ENCODE measurements around the gene EPYC.

The EPYC gene, protein sequence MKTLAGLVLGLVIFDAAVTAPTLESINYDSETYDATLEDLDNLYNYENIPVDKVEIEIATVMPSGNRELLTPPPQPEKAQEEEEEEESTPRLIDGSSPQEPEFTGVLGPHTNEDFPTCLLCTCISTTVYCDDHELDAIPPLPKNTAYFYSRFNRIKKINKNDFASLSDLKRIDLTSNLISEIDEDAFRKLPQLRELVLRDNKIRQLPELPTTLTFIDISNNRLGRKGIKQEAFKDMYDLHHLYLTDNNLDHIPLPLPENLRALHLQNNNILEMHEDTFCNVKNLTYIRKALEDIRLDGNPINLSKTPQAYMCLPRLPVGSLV

DNA sequence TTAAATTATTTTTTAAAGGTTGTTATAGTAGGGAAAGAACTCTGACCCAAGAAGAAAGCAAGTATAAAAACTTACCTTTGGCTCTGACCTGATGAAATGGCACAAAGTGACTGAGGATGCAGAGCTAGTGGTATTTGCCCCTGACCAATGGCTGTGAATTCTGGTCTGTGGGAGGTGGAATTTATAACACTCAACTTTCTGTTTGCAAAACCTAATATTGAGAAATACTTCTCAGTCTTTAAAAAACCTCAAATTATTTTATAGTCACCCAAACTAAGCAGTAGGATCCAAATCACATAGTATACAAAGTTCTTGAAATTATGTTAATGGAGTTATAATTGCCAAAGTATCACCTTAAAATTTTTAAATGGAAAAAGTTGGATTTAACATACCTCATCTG, at the start of gene EPYC:
Gene EPYC, minus strand, starts transcription at position 101 of the 400 bp plus-strand sequence. CDS start 2,407 bp downstream, outside the sequence.
- DNase-seq = no peak

DNA sequence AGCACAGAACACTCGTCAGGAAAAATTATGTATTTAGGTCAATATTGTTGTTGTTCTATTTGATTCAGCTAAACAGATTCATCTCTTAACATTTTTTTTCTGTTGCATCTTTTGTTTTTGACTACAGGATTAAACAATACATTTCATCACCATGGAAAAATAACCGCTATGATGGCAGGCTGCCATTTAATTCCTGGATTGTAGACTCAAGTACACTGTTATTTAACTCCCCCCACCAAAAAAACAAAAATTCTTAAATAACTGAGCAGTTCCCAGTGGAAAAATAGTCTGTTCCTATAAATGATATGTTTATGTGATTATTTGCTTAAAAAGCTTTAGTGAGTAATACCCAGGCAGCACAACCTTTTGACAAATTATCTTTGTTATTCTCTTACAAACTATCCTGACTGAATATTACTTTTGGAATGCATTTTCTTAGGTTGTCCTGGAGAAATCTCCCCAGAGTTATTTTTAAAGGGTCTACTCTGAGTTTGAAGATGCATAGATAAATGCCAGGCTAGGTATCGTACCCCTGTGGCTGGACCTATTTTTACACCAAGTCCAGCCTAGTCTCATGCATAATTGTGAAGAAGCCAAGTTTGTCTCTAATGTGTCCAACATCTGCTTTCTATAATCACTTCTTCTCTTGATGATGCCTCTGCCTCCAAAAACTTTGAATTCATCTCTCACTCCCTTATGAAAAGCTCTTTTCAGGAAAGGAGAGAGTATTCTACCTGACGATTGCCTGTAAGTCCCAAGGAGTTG, 49.4 kb upstream of the EPYC start:
- no peak for DNase-seq

DNA sequence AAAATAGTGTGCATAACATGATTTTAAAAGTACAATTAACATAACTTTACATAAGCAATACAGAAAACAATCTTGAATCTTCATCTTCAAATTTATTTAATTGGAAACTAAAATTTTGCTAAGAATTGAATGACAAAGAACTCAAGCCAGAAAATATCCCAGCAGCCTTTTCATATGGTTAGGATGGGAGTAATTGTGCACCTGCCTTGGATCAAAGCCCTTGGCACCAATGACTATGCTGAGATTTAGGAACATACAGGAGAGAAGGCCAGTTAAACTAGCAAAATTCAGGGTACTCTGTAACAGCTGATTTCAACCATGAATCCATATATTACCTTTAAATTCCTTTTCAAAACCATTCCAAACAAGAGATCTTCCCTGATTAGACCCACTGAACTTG, 47.3 kb upstream of the EPYC start:
- no peak for DNase-seq

DNA sequence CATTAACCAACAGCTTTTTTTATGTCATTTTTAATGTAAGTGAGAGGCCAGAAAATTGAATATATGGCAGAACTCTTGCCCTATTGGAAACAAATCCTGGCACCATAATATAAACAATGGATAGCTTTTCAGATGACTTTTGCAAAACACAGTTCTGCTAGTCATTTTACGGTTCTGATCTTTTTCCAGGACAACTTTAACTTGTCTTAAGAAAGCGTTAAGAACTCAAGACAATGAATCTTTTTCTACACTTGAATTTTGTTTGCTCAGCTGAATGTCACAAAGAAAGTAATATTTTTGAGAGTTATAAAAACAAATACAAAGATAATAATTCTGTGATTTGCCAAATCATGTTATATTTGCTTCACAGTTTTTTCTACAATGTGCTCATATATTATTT, 39.8 kb upstream of the EPYC start:
- no peak for DNase-seq

DNA sequence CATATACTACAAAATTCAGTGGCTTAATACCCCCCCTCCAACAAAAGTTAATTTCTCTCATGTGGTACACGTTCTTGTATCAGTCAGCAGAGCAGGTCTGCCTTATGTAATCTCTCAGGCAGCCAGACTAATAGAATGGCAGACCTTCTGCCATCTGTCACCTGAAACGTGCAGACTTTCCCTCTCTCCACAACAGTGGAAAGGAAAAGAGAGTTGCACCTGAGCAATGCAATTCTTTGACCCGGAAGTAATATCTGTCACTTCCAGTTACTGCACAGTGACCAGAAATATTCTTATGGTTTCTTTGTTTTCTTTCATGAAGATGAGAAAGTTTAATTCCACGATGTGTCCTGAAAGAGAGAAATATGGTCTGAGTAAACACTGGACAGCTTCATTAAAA, 38.6 kb upstream of the EPYC start:
- DNase-seq = no peak

DNA sequence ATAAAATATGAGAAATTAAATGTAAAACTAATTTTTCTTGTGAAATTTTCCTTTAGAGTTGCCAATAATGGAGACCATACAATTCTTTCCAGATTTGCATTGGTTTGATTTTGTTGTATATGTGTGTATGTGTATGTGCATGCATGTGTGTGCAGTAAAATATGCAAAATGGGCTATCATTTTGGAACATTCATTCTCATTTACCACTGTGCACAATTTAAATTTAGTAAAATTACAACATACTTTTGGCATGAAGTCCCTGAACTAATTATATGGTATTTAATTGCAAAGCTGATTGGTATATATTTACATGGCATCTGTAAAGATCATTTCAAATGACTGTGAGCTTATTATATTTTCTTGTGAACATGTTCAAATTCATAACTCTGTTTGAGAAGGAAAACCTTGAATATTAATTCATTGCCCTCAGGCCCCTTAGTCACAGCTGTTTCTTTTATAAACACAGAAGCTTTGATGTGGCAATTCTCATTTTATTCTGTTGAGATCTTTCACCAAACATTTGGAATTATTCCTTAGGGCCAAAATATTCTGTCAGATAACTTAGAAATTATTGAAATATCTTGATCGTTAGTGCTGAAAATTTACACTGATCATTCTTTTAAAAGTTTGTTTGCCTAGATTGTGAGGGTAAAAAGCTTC, 35.5 kb upstream of the EPYC start:
- no peak for DNase-seq

DNA sequence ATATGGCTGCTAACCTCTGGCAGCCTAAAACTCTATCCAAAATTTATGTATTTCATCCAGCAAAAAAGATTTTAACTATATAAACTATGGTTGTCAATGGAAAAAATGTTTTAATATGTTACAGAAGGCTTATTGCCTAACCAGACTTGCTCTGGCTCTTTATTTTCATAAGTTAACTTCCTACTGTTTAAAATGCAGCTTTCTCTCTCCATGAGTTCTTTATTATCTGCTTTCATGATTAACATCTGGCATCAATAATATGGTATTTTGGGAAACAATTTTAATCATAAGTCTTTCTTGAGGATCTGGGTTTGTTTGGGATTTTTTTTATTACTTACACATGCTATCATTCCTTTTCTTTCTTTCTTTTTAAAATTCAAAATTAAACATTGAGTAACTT, 32.5 kb upstream of the EPYC start:
- DNase-seq = no peak

DNA sequence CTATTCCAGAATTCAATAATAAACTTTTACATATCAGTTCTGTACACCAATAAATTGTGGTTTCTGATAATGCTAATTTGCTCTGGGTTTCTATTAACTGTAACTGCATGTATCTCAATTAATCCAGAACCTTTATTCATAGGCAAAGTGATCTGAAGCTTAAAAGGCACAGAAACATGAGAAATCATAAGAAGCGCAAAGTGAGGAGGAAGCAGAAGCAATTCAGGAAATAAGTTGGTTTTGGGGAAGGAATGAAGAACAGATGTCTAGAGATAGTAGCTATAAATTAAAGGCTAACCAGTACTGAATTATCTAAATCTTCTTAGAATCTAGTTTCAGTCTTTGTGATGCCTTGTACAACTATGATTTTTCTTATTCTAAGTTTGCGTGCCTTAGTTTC, 28.5 kb upstream of the EPYC start:
- DNase-seq = no peak

DNA sequence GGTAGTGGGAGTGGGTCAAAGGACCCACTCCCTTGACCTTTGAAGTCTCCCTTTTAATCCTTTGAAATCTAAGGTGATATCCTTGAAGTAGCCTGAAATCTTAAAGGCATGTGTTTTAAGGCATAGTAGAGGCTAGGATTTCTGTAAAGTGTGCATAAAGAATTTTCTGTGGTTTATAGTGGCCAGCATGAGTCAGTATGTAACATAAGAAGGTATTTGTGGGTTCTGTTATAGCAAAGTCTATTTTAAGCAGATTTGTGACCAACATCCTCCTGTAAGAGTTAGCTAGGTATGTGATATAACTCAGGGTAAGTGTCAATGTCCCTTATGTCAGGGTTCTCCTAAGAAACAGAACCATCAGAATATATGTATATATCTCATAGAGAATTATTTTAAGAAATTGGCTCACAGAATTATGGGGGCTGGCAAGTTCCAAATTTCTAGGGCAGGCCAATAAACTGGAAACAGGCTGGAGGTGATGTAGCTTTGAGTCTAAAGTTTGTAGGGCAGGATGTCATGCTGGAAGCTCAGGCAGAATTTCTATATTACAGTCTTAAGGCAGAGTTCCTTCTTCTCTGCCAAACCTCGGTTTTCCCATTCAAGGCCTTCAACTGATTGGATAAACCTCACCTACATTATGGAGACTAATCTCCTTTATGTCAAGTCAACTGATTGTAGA, 18.7 kb upstream of the EPYC start:
- DNase-seq = no peak

DNA sequence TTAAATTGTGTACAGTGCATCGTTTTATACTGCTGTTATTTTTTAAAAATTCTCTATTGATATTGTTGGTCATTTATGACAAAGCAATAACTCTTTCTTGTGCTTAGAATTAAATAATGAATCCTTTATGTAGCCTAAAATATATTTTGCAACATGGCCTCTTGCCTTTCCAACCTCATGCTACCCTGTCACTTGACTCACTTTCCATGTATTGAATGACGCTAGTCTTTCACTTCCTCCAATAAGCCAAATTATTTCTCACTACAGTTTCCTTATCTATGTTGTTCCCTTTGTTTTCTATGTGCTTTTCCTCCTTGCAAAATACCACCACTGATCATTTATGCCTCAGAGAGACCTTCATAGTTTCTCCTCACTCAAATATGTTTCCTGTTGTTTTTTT, 16.3 kb upstream of the EPYC start:
- no peak for DNase-seq

DNA sequence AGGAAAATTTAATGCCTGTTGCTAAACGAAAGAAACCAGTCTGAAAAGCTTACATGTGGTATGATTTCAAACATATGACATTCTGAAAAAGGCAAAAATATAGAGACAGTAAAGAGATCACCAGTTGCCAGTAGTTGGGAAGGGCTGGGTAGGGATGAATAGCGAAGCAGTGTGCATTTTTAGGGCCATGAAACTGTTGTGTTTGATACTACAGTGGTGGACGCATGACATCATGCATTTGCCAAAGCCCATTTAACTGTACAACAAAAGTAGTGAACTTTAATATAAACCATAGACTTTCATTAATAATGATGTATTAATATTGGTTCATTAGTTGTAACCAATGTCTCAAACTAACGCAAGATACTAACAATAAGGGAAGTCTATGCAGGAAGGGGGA, 14.7 kb upstream of the EPYC start:
- no peak for DNase-seq

DNA sequence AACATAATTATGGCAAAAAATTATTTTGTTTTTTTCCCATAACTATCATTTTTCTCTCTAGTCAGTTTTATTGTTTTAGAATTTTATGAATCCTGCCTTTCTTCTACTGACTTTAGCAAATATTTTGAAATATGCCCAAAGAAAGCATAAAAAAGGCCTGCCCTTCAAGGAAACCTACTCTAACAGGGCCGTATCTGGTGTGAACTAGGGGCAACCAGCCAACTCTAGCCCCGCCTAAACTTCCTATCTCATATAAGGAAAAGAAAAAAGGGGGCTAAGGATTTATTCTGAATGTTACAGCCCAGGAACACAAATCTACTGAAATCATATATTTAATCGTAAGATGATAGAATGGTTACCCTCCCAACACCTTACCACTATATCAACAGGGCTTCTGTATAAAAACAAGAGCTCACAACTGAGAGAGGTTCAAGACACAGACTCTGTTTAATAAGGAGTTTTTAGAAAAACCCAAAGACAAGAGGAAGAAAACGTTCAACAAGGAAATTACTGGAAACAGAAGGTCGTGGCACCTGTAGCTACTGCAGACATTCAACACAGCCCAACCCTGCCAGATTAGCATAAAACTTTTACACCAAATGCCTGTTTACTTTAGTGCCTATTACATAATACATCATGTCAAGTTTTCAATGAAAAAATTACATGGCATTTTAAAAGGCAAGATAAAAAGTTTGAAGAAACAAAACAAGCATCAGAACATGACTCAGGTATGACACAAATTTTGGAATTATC, 12.9 kb upstream of the EPYC start:
- no peak for DNase-seq

DNA sequence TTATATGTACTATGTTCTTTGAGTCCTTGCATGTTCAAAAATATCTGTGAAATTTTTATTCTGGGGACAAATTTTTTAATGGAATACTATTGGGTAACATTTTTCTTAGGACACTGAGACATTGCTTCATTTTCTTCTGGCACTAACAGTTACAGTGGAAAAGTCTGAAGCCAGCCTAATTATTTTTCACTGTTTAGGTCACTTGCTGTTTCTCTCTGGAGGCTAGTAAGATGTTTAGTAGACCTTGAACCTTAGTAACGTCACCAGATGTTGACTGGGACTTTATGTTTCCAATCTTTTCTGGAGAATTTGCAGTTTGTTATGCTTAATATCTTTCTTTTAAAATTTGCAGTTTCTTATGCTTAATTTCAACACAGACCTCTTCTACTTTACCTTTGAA, 12.3 kb upstream of the EPYC start:
- no peak for DNase-seq

DNA sequence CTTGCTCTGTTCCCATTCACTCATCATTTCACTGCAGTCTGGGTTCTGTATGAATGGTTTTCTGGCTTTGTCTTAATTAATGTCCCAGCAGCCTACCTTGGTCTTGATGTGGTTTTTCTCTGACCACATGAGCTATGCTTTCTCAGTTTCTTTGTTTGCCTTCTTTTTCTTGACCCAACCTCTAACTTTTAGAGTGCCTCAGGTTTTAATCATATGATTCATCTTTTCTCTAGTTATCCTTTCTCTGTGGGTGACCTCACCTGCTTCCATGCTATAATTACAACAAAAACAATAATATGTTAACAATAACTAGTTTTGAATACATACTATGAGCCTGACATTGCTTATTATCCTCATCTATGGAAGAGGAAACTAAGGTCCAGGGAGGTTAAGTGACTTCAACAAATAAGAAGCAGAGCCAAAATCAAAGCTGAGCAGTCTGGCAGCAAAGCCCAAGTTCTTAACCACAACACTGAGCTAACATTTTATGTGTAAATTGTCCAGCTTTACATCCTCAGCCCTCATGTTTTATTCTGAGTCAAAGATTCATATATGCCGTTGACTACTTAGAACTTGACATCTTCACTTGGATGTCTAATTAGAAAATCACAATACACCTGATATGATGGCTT, 4.7 kb upstream of the EPYC start:
- no peak for DNase-seq

DNA sequence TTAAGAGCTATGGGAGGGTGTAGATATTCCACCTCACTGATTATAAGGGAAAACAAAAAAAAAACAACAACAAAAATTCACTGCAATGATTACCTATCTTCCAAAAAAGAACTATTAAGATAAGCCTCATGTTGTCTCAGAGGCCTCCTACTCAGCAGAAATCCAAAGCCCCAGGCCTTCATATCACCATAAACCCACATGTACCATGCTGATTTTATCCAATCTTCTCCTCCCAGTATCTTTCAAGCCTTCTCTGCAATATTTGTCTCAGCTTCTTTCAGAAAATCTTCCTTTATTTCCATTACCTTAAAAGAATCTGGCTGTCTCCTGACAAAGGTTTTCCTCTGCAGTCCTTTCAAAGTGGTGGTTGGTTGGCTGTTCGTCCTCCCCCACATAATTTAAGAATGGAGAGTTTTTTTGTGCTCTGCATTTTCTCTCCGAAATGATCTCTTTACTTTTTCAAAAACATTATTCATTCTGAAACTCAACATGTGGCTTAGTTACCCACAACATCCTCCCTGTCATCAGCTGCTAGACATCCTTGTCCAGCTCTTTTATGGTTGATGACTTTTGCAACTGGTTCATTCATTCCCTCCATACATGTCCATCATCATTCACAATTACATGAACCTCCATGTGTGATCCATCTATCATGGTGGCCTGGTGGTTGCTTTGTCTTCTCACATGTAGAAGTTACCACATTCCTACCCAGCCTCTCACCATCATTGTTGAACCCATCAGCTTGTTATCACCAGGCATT, 2.9 kb upstream of the EPYC start:
- DNase-seq = no peak

DNA sequence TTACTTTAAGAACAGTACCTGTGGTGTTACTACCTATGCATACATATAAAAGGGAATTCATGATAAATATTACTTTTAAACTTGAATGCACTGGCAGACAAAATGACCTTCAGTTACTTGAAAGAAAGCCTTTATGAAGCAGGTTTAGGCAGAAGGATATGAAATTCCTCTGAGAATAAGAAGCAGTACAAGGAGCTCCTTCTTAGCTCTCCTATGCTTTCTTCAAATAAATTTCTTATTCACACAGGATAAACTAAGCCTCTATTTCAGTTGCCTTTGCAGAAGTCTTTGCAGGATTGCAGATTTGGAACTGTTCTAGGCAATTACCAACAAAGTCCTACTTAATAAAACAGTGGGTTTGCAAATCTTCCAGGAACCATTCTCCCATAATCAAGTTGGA, 1.0 kb downstream of the EPYC start:
- no peak for DNase-seq

DNA sequence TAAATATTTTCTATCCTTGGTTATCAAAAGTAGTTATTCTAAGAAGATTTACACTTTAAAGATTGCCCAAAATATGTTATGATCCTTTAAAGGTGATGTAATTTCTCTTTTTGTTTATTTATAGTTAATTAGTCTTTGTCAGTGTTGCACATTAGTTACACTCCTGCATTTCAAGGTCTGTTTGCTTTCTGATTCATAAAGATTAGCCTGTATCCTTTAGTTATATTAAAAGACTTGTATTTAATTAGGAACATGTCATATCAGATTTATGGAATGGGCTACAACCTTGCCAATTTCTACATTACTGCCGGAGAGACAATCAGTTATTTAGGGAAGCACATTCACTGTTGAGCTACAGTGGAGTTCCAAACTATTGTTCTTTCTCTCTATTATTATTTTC, 3.5 kb downstream of the EPYC start:
- no peak for DNase-seq

DNA sequence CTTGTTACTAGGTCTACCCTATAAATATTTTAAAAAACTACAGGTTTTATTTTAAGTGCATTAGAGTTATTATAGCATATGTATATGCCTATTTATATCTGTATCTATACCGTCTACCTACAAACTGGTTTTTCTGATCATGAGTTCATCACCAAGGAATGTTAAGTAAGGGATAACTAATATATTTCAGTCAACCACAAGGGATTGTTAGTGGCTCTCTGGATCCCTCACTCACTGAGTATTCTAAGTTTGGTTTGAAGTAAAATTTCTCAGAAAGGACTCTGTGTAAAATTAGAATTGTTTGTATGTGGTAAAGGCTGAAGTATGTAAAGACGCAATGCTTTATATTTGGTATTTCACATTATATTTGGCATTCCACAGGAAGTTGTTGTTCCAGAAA, 4.8 kb downstream of the EPYC start:
- DNase-seq = no peak

DNA sequence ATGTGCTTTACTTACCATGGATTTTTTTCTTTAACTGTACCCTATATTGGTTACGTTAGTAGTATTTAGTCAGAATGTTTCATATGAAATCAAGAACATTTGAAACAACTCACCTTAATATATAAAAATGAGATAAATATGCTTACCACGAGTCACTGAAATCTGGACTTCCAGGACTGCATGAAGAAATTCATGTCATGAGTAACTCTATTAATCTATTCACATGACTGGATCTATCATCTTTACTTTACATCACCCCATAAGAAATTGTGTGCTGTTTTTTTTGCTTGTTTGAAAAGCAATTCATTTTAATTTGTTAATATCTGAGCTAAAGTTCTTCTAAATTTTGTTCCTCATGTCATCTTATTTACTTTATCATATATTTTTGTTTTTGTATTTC, 5.2 kb downstream of the EPYC start:
- no peak for DNase-seq

DNA sequence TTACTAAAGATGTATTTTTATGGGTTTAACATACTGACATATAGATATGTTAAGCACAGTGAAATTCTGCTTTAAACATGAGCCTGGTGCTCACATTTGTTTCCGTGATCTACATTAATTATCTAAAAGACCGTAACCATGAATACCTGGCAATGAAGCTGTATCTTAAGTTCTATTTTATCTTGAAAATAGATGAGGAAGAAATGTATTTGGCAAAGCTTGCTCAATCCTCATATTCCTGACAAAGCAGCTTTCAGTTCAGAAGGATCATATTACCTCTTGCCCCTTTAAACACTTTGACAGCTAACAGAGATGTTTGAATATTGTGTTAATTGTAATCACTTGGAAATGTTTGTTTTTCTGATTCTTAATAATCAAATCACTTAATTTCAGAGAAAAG, 9.8 kb downstream of the EPYC start:
- no peak for DNase-seq

DNA sequence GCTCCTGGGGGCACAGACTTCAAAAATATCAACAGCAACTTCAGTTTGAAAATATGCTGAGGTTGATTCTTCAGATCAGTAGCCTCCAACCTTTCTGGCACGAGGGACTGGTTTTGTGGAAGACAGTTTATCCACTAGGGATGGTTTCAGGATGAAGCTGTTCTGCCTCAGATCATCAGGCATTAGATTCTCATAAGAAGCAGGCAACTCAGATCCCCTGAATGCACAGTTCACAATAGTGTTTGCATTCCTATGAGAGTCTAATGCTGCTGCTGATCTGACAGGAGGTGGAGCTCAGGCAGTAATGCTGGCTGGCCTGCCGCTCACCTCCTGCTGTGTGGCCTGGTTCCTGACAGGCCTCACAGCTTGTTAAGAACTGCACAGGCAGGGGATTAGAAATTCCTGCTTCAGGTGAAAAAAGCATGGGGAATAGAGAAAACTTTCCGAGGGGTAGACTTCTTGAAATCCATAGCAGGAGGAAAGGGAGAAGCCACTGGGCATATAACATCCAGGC, 12.8 kb downstream of the EPYC start:
- DNase-seq = no peak
